K562 (cell line): ENCODE measurements around the gene SERTAD3. TPM values are rescaled to one million over a fixed set of nuclear protein-coding genes. Genes with fewer than 3 reads are reported as not detected.
A peak's percentile ranks its signal among the peaks of the same experiment; 100 is the strongest.

Experiments
- BCL6 ChIP-seq: fragments of 250-450 bp; sonication (Bioruptor Pico); IDR thresholded peaks from 2 replicates; pipeline ENCODE4 v1.4.0; 2020
- COPS2 ChIP-seq: fragments of 450-650 bp; conservative IDR thresholded peaks from 2 replicates; pipeline ENCODE4 v1.6.1; 2016; ENCODE audit warnings: mild to moderate bottlenecking, moderate library complexity
- CREBBP ChIP-seq: IDR thresholded peaks from one replicate; pipeline ENCODE4 v1.6.1; 2012; ENCODE audit warnings: low read depth, mild to moderate bottlenecking, control low read depth, inconsistent platforms, low read length
- ELK1 ChIP-seq: sonication (generic); formaldehyde crosslinking; IDR thresholded peaks from 2 replicates; pipeline ENCODE4 v1.8.1; 2022; ENCODE audit warnings: missing genetic modification reagents
- EWSR1 ChIP-seq: fragments of 450-650 bp; IDR thresholded peaks from 2 replicates; pipeline ENCODE4 v1.6.1; 2018; ENCODE audit warnings: borderline replicate concordance, mild to moderate bottlenecking, low read depth, moderate library complexity; ENCODE audit not compliant: partially characterized antibody
- GTF2E2 ChIP-seq: fragments of 200-800 bp; sonication (Bioruptor generic); IDR thresholded peaks from 2 replicates; pipeline ENCODE4 v1.6.1; 2016; ENCODE audit warnings: missing genetic modification characterization, missing compliant biosample characterization
- HDAC2 ChIP-seq: fragments of 450-650 bp; IDR thresholded peaks from 2 replicates; pipeline ENCODE4 v1.6.1; 2016; ENCODE audit warnings: mild to moderate bottlenecking
- HNRNPK ChIP-seq: fragments of 200-400 bp; formaldehyde crosslinking; IDR thresholded peaks from one replicate; pipeline ENCODE4 v1.6.1; 2018; ENCODE audit warnings: mild to moderate bottlenecking, low read depth, low read length; ENCODE audit not compliant: poor library complexity, severe bottlenecking
- KAT7 ChIP-seq: sonication (generic); formaldehyde crosslinking; IDR thresholded peaks from 2 replicates; pipeline ENCODE4 v1.8.0; 2022; ENCODE audit warnings: missing genetic modification reagents, mild to moderate bottlenecking, borderline replicate concordance
- NR1H2 ChIP-seq: sonication (generic); formaldehyde crosslinking; IDR thresholded peaks from 2 replicates; pipeline ENCODE4 v1.4.0; 2020; ENCODE audit warnings: mild to moderate bottlenecking, missing genetic modification reagents
- PPARD ChIP-seq: fragments of 250-450 bp; sonication (Bioruptor Pico); IDR thresholded peaks from 2 replicates; pipeline ENCODE4 v1.8.0; 2022; ENCODE audit warnings: inconsistent platforms, mild to moderate bottlenecking, moderate library complexity
- SRF ChIP-seq, 2 experiments: fragments of 250-450, 450-650 bp in 1 of 2; sonication (Bioruptor Pico) in 1 of 2; sonication (generic) in 1 of 2; formaldehyde crosslinking; IDR thresholded peaks; 2 replicates each; pipeline versions ENCODE4 v1.5.0 to v1.5.1; 2020 to 2022; ENCODE audit warnings: mild to moderate bottlenecking in 1 of 2, missing genetic modification reagents in 1 of 2
- TCF7 ChIP-seq: sonication (generic); IDR thresholded peaks from 2 replicates; pipeline ENCODE4 v1.6.1; 2016; ENCODE audit warnings: antibody characterized with exemption, borderline replicate concordance
- YY1 ChIP-seq, 3 experiments: IDR thresholded peaks; 2 replicates each; pipeline ENCODE4 v1.6.1; 2011; ENCODE audit warnings: low read length in 2 of 3, mild to moderate bottlenecking in 2 of 3, moderate library complexity in 2 of 3, borderline replicate concordance in 1 of 3, control low read depth in 1 of 3, low read depth in 1 of 3; ENCODE audit not compliant: insufficient read depth in 3 of 3, insufficient replicate concordance in 2 of 3, control insufficient read depth in 1 of 3, insufficient read length in 1 of 3; ENCODE audit errors: extremely low read depth in 1 of 3
- ZNF589 ChIP-seq: fragments of 200-800 bp; sonication (Bioruptor generic); IDR thresholded peaks from 2 replicates; pipeline ENCODE4 v1.6.1; 2016; ENCODE audit warnings: low read depth, missing genetic modification characterization, missing compliant biosample characterization
- polyA plus RNA-seq, 8 experiments: library from polyadenylated mRNA; depleted of rRNA in 4 of 8; stranded (reverse) in 5 of 8; unstranded in 3 of 8; fragments of >200 nt; fragmentation: Nextera tagmentation in 2 of 8; fragmentation: Illumina TruSeq in 1 of 8; extraction: Ambion mirVana in 2 of 8; extraction: Trizol in 1 of 8; gene quantifications; 2 replicates each; pipeline versions ENCODE4 v1.2.1 to v1.2.3, GENCODE V29; 2011 to 2014; ENCODE audit warnings: inconsistent platforms in 1 of 8, missing spikeins in 1 of 8
- total RNA-seq, 7 experiments: library from RNA; depleted of rRNA in 6 of 7; stranded (reverse); fragments of >200 nt in 6 of 7; fragmentation: Illumina TruSeq in 2 of 7; extraction: Trizol in 2 of 7; gene quantifications; 2 replicates each; pipeline versions ENCODE4 v1.2.1 to v1.2.3, GENCODE V29; 2011 to 2021; ENCODE audit warnings: low replicate concordance in 1 of 7
- TF ChIP-seq, protein P1 (sequence below): IDR thresholded peaks from 2 replicates; pipeline ENCODE4 v1.6.1; 2011; ENCODE audit not compliant: insufficient read length; ENCODE audit errors: extremely low read depth
- TF ChIP-seq, protein P2 (sequence below): sonication (generic); formaldehyde crosslinking; IDR thresholded peaks from 2 replicates; pipeline ENCODE4 v1.8.0; 2023; ENCODE audit warnings: missing genetic modification reagents, mild to moderate bottlenecking, borderline replicate concordance
- TF ChIP-seq, protein P3 (sequence below): fragments of 450-650 bp; conservative IDR thresholded peaks from 2 replicates; pipeline ENCODE4 v1.6.1; 2016; ENCODE audit warnings: missing genetic modification characterization, low read depth, mild to moderate bottlenecking, missing compliant biosample characterization, moderate library complexity

The SERTAD3 gene
- total and polyA plus RNA-seq, 9 of the 15 experiments (the other 6 are each of a cell fraction or from before 2014, with no cell fraction given): 5.4 to 28.9 (median 17.5) TPM

DNA sequence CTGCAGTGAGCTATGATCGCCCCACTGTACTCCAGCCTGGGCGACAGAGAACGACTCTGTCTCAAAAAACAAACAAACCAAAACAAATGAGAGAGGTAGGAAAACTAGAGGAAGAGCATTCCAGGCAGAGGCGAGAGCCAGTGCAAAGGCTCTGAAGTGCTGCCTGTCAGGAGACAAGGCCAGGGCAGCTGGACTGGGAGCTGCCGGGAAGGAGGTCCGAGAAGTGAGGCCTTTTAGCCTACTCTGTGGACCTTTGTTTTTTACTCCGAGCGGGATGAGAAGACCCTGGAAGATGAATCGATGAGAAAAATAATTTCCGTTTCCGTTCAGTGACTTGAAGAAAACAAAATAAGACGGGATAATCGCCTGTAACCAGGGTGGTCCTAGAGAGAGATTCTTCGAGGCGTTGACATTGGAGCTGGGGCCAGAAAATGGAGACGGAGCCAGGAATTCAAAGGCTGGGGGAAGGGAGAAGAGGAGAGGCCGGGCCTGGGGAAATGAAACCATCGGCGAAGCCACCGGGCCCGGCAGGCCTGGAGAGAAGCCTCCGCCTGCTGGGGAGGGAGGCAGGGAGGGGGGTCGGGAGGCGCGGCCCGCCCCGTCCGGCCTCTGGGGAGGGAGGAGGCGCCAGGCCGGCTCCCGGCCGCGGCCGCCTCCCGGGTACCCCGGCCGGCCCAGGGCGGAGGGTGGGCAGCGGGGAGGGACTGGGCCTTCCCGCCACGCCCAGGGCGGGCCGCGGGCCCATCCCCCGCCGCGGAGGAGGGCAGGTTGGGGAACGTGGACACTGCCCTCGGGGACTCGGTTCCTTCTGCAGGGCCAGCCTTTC is 10.5 kb downstream of the SERTAD3 start (continued):
- TF ChIP-seq SRF (CRISPR knock-in tag; IDR thresholded peaks at IDR 0.05) (0 out of 4 replicates have a peak, but pooled peaks of 1 of the 2 experiments have one; percentile 20), EWSR1 (no peak), HDAC2 (no peak), COPS2 (no peak), BCL6 (CRISPR knock-in tag) (no peak), ZNF589 (CRISPR knock-in tag) (0 out of 2 replicates have a peak, but pooled peaks have one; percentile 42), TCF7 (no peak), YY1 (IDR thresholded peaks at IDR 0.05; ENCODE audit: borderline replicate concordance in 1 of 3, control insufficient read depth in 1 of 3, extremely low read depth in 1 of 3, insufficient read depth in 3 of 3, insufficient read length in 1 of 3, insufficient replicate concordance in 2 of 3, low read depth in 1 of 3, low read length in 2 of 3) (peak in 2 of 3 experiments; percentile 66 to 89), CREBBP (no peak), GTF2E2 (tag) (peak; percentile 75; the same call in 1 of the 2 replicates), KAT7 (no peak), PPARD (CRISPR knock-in tag) (no peak), NR1H2 (CRISPR knock-in tag) (no peak), ELK1 (CRISPR knock-in tag) (no peak), HNRNPK (no peak)
- TF ChIP-seq, protein P1, sequence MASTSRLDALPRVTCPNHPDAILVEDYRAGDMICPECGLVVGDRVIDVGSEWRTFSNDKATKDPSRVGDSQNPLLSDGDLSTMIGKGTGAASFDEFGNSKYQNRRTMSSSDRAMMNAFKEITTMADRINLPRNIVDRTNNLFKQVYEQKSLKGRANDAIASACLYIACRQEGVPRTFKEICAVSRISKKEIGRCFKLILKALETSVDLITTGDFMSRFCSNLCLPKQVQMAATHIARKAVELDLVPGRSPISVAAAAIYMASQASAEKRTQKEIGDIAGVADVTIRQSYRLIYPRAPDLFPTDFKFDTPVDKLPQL: no peak
- TF ChIP-seq, protein P2, sequence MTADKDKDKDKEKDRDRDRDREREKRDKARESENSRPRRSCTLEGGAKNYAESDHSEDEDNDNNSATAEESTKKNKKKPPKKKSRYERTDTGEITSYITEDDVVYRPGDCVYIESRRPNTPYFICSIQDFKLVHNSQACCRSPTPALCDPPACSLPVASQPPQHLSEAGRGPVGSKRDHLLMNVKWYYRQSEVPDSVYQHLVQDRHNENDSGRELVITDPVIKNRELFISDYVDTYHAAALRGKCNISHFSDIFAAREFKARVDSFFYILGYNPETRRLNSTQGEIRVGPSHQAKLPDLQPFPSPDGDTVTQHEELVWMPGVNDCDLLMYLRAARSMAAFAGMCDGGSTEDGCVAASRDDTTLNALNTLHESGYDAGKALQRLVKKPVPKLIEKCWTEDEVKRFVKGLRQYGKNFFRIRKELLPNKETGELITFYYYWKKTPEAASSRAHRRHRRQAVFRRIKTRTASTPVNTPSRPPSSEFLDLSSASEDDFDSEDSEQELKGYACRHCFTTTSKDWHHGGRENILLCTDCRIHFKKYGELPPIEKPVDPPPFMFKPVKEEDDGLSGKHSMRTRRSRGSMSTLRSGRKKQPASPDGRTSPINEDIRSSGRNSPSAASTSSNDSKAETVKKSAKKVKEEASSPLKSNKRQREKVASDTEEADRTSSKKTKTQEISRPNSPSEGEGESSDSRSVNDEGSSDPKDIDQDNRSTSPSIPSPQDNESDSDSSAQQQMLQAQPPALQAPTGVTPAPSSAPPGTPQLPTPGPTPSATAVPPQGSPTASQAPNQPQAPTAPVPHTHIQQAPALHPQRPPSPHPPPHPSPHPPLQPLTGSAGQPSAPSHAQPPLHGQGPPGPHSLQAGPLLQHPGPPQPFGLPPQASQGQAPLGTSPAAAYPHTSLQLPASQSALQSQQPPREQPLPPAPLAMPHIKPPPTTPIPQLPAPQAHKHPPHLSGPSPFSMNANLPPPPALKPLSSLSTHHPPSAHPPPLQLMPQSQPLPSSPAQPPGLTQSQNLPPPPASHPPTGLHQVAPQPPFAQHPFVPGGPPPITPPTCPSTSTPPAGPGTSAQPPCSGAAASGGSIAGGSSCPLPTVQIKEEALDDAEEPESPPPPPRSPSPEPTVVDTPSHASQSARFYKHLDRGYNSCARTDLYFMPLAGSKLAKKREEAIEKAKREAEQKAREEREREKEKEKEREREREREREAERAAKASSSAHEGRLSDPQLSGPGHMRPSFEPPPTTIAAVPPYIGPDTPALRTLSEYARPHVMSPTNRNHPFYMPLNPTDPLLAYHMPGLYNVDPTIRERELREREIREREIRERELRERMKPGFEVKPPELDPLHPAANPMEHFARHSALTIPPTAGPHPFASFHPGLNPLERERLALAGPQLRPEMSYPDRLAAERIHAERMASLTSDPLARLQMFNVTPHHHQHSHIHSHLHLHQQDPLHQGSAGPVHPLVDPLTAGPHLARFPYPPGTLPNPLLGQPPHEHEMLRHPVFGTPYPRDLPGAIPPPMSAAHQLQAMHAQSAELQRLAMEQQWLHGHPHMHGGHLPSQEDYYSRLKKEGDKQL (CRISPR knock-in tag): no peak
- TF ChIP-seq, protein P3, sequence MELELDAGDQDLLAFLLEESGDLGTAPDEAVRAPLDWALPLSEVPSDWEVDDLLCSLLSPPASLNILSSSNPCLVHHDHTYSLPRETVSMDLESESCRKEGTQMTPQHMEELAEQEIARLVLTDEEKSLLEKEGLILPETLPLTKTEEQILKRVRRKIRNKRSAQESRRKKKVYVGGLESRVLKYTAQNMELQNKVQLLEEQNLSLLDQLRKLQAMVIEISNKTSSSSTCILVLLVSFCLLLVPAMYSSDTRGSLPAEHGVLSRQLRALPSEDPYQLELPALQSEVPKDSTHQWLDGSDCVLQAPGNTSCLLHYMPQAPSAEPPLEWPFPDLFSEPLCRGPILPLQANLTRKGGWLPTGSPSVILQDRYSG (tag): peak; percentile 82
